Coronary artery (tissue), 2 donors: ENCODE measurements around the gene ERC1.

Experiments
- DNase-seq: peaks from one replicate; pipeline ENCODE4 v3.0.0-alpha.2; 2017; ENCODE audit warnings: low spot score
- H3K27ac ChIP-seq, 2 donors: fragments of 200-600 bp; sonication (generic); one replicate each; pipeline ENCODE4 v1.5.1; 2016 to 2019
- H3K4me3 ChIP-seq: fragments of 200-600 bp; sonication (generic); 2 replicates; pipeline ENCODE4 v1.5.1; 2016; ENCODE audit warnings: mild to moderate bottlenecking, moderate library complexity
- CTCF ChIP-seq: fragments of 200-600 bp; sonication (generic); IDR thresholded peaks from one replicate; pipeline ENCODE4 v1.5.1; 2019; ENCODE audit warnings: antibody characterized with exemption

Gene ERC1

GRCh38 chr12:1102791-1103450 lies 111.9 kb downstream of the ERC1 start:
- H3K4me3 ChIP-seq, result no peak overlapping the region
- no peak for TF ChIP-seq CTCF
- DNase-seq, result no peak
- no peak overlapping the region for H3K27ac ChIP-seq

DNA sequence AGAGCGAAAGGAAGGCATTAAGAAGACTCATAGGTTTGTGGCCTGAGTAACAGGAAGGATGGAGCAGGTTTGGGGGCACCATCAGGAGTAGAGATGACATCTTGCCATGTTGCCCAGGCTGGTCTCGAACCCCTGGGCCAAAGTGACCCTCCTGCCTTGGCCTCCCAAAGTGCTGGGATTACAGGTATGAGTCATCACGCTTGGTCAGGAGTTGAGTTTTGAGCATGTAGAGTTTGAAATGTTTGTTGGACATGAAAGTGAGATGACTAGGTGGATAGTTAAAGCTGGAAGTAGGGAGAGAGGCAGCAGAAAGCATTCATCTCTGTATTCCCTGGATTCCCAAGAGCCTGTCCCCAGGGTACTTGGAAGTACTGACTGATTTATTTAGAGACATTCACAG lies 112.6 kb downstream of the ERC1 start:
- Histone ChIP-seq H3K27ac (no peak overlapping the region), H3K4me3 (no peak overlapping the region)
- no peak for DNase-seq
- no peak for TF ChIP-seq CTCF

- H3K4me3 ChIP-seq, result no peak overlapping the region
- H3K27ac ChIP-seq, result no peak overlapping the region
- TF ChIP-seq CTCF, result no peak
- DNase-seq, result no peak
These were observed 113.2 kb downstream of the ERC1 start for GRCh38 chr12:1104088-1104800.

DNA sequence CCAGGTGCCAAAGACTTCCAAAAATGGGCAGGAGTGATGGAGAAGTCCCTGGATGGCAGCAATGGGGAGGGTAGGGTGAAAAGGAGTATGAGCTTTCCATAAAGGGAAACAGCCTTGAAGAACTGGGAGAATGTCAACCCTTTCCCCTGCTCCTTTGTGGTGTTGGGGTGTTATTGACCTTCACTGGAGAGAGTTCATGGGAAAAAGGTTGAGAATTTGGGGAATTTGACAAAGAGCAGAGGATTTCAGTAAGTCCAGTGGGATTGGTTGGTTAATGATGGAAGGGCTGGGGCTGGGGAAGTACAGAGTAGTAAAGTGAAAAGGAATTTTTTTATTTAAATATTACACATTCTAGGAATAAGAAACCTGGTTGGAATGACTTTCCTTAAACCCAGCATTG lies 116.6 kb downstream of the ERC1 start:
- no peak overlapping the region for H3K4me3 ChIP-seq
- no peak for DNase-seq
- H3K27ac ChIP-seq, result no peak overlapping the region
- TF ChIP-seq CTCF, result no peak

DNA sequence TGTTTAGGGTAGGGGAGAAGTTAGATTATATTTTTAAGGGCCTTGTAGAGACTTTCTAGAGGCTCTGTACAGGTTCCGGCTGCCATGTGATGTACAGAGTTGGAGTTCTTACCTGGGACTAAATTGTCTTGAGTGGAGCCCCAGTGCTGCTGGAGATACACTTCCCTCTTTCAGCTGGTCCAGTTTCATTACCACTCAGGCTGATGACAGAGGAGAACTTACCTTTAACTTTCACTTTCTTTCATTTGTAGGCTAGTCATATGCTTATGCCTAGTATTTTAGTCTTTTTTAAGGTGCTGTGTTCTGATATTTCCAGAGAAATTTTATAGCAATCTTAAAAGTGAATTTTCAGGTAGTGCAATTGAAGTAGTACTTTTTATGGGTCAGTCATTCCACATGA lies 117.3 kb downstream of the ERC1 start:
- DNase-seq, result no peak
- Histone ChIP-seq H3K4me3 (no peak overlapping the region), H3K27ac (no peak overlapping the region)
- no peak for TF ChIP-seq CTCF

- no peak for DNase-seq
- Histone ChIP-seq H3K27ac (no peak overlapping the region), H3K4me3 (no peak overlapping the region)
- TF ChIP-seq CTCF, result no peak
These were observed 124.6 kb downstream of the ERC1 start for GRCh38 chr12:1115484-1116231.
